ENCODE data around the gene RRP8. TPM values are rescaled to one million over a fixed set of nuclear protein-coding genes. Genes with fewer than 3 reads are reported as not detected.

RRP8 gene
- total and polyA plus RNA-seq, 2 donors (not counting 1 experiment from before 2014, with no cell fraction given) = 12.1 to 13.2 TPM

- H3K4me2 ChIP-seq (ENCODE audit: extremely low read depth, insufficient read depth, low read length) = peak overlapping the region; percentile 89
- no peak overlapping the region for H3K9ac ChIP-seq (ENCODE audit: insufficient read depth, low read length)
- peaks cover 27% of the 10 kb centered on the region for H3K36me3 ChIP-seq (ENCODE audit: control insufficient read depth, insufficient read depth, low read length)
- H3K4me1 ChIP-seq (ENCODE audit: control insufficient read depth, extremely low read depth, insufficient read depth, low read length) = peaks cover 20% of the 10 kb centered on the region
- H3K27ac ChIP-seq (ENCODE audit: insufficient read depth, low read length) = peak overlapping the region; percentile 92
- no peak overlapping the region for H2AFZ ChIP-seq (ENCODE audit: low read length)
- H3K9me3 ChIP-seq (ENCODE audit: control insufficient read depth, insufficient read depth, low read depth, low read length) = no peaks in the 10 kb centered on the region
- H4K20me1 ChIP-seq (ENCODE audit: control insufficient read depth, extremely low read depth, insufficient read depth, low read length) = no peaks in the 10 kb centered on the region
- DNase-seq (ENCODE audit: low read depth in 2 of 2) = no peak
- H3K79me2 ChIP-seq (ENCODE audit: control insufficient read depth, insufficient read depth, low read length) = peaks cover 86% of the 10 kb centered on the region
- H3K27me3 ChIP-seq (ENCODE audit: control insufficient read depth, insufficient read depth, low read length) = no peaks in the 10 kb centered on the region
- H3K4me3 ChIP-seq (replicated peaks in 1 of 4; ENCODE audit: control extremely low read depth in 1 of 4, insufficient read depth in 1 of 4, low read depth in 3 of 4, low read length in 4 of 4) = peak overlapping the region; percentile 84 to 97 (median 90)
- TF ChIP-seq CTCF (conservative IDR thresholded peaks at IDR 0.05 in 1 of 2, IDR thresholded peaks at IDR 0.05 in 1 of 2; ENCODE audit: low read depth in 1 of 2, low read length in 2 of 2) = no peak
Measured at GRCh38 chr11:6604790-6605189, 1.4 kb upstream of the RRP8 start.

GRCh38 chr11:6604081-6604626 is 738 bp upstream of the RRP8 start:
- Histone ChIP-seq H4K20me1 (ENCODE audit: control insufficient read depth, extremely low read depth, insufficient read depth, low read length) (no peaks in the 10 kb centered on the region), H2AFZ (ENCODE audit: low read length) (peak overlapping the region; percentile 34), H3K4me3 (replicated peaks in 1 of 4; ENCODE audit: control extremely low read depth in 1 of 4, insufficient read depth in 1 of 4, low read depth in 3 of 4, low read length in 4 of 4) (peak overlapping the region; percentile 84 to 97 (median 90)), H3K27ac (ENCODE audit: insufficient read depth, low read length) (peak overlapping the region; percentile 92), H3K4me1 (ENCODE audit: control insufficient read depth, extremely low read depth, insufficient read depth, low read length) (peaks cover 20% of the 10 kb centered on the region), H3K9ac (ENCODE audit: insufficient read depth, low read length) (peak overlapping the region; percentile 79), H3K36me3 (ENCODE audit: control insufficient read depth, insufficient read depth, low read length) (peaks cover 25% of the 10 kb centered on the region), H3K9me3 (ENCODE audit: control insufficient read depth, insufficient read depth, low read depth, low read length) (no peaks in the 10 kb centered on the region), H3K27me3 (ENCODE audit: control insufficient read depth, insufficient read depth, low read length) (no peaks in the 10 kb centered on the region), H3K79me2 (ENCODE audit: control insufficient read depth, insufficient read depth, low read length) (peaks cover 80% of the 10 kb centered on the region), H3K4me2 (ENCODE audit: extremely low read depth, insufficient read depth, low read length) (peak overlapping the region; percentile 89)
- peak; percentile 64 to 73 for DNase-seq (ENCODE audit: low read depth in 2 of 2)
- peak; percentile 21 to 37 for TF ChIP-seq CTCF (conservative IDR thresholded peaks at IDR 0.05 in 1 of 2, IDR thresholded peaks at IDR 0.05 in 1 of 2; ENCODE audit: low read depth in 1 of 2, low read length in 2 of 2)
- no peak for TF ChIP-seq EZH2 (IDR thresholded peaks at IDR 0.05; ENCODE audit: low read length, missing control alignments)

DNA sequence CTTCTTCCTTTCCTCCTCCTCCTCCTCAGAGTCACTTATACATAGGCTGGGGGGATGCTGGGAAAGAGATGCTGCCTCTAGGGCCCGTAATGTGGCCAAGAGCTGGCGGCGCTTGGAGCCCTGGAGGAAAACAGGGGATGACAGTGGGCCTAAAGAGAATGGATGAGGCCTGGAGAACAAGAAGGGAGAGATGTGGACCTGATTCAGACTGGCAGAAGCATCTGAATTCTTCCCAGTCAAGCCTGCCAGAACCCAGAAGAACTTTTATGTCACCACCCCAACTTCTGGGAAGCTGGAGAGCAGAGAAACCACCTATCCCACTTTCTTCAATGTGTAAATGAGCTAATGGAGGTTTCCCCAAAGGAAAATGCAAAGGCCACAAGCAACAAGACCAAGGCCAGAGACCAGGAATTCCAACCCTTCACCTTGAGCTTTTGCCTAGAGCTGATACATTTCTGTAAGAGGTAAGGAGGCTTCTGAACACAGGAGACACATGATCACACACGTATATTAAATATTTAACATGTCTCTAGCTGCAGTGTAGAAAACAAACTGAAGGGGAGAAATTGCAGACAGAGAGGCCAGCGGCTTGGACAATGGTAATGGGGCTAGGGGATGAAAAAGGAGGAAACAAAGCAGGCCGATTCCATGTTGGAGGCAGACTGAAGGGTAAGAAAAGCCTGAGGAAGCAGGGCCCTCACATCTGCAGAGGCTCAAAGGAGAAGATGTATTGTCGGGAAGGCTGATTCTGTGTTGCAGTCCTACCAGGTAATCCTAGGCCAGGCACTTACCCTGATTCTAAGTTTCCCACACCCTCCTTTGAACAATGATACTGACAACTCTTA is 1.1 kb downstream of the RRP8 start:
- Histone ChIP-seq H4K20me1 (ENCODE audit: control insufficient read depth, extremely low read depth, insufficient read depth, low read length) (no peaks in the 10 kb centered on the region), H3K4me3 (replicated peaks in 1 of 4; ENCODE audit: control extremely low read depth in 1 of 4, insufficient read depth in 1 of 4, low read depth in 3 of 4, low read length in 4 of 4) (peak overlapping the region; percentile 84 to 98 (median 94)), H3K27ac (ENCODE audit: insufficient read depth, low read length) (peak overlapping the region; percentile 92), H3K9me3 (ENCODE audit: control insufficient read depth, insufficient read depth, low read depth, low read length) (no peaks in the 10 kb centered on the region), H3K4me2 (ENCODE audit: extremely low read depth, insufficient read depth, low read length) (peak overlapping the region; percentile 98), H2AFZ (ENCODE audit: low read length) (no peak overlapping the region), H3K36me3 (ENCODE audit: control insufficient read depth, insufficient read depth, low read length) (peaks cover 13% of the 10 kb centered on the region), H3K9ac (ENCODE audit: insufficient read depth, low read length) (peak overlapping the region; percentile 79), H3K4me1 (ENCODE audit: control insufficient read depth, extremely low read depth, insufficient read depth, low read length) (peaks cover 12% of the 10 kb centered on the region), H3K79me2 (ENCODE audit: control insufficient read depth, insufficient read depth, low read length) (peaks cover 66% of the 10 kb centered on the region), H3K27me3 (ENCODE audit: control insufficient read depth, insufficient read depth, low read length) (no peaks in the 10 kb centered on the region)
- DNase-seq (ENCODE audit: low read depth in 2 of 2) = no peak
- TF ChIP-seq CTCF (conservative IDR thresholded peaks at IDR 0.05 in 1 of 2, IDR thresholded peaks at IDR 0.05 in 1 of 2; ENCODE audit: low read depth in 1 of 2, low read length in 2 of 2) (no peak), EZH2 (IDR thresholded peaks at IDR 0.05; ENCODE audit: low read length, missing control alignments) (no peak)
